HEK293 (cell line): ENCODE results near the gene DCDC2.

Experiments
- CTCF ChIA-PET: fragments of 350-600 bp; formaldehyde crosslinking; extraction: SDS; loops from one replicate; lab custom pipeline; 2021; ENCODE audit warnings: antibody characterized with exemption; lab: Yijun Ruan, JAX
- POLR2A ChIA-PET: fragments of 300-600 bp; formaldehyde crosslinking; extraction: SDS; loops from one replicate; lab custom pipeline; 2020; ENCODE audit warnings: antibody characterized with exemption, inconsistent platforms; lab: Yijun Ruan, JAX
- H3K27ac ChIP-seq: fragments of 200-500 bp; sonication (Bioruptor generic); 2 replicates; pipeline ENCODE4 v1.5.1; 2014; ENCODE audit warnings: low read depth, low read length, control low read depth, inconsistent platforms; ENCODE audit errors: extremely low read depth
- H3K36me3 ChIP-seq, 2 experiments: fragments of 200-500 bp in 1 of 2; sonication (Bioruptor generic) in 1 of 2; 1 replicate in 1 of 2; 2 replicates in 1 of 2; pipeline ENCODE4 v1.5.1; 2014 to 2017; ENCODE audit warnings: inconsistent platforms in 2 of 2, low read length in 2 of 2; ENCODE audit not compliant: control insufficient read depth in 2 of 2, insufficient read depth in 1 of 2
- H3K4me1 ChIP-seq: fragments of 200-500 bp; sonication (Bioruptor generic); 2 replicates; pipeline ENCODE4 v1.5.1; 2014; ENCODE audit warnings: mild to moderate bottlenecking, low read length, inconsistent platforms; ENCODE audit not compliant: control insufficient read depth, insufficient read depth
- H3K4me3 ChIP-seq: 2 replicates; pipeline ENCODE4 v1.5.1; 2011; ENCODE audit warnings: low read depth, mild to moderate bottlenecking, control low read depth, low read length, moderate library complexity
- H3K9me3 ChIP-seq: fragments of 200-500 bp; sonication (Bioruptor generic); 2 replicates; pipeline ENCODE4 v1.5.1; 2014; ENCODE audit warnings: low read depth, low read length, inconsistent platforms; ENCODE audit not compliant: control insufficient read depth, insufficient read depth
- GLI2 ChIP-seq: fragments of 450-650 bp; formaldehyde crosslinking; IDR thresholded peaks from 2 replicates; pipeline ENCODE4; 2017; ENCODE audit warnings: missing biosample characterization, missing genetic modification characterization, low read depth, borderline replicate concordance
- KLF1 ChIP-seq: fragments of 450-650 bp; formaldehyde crosslinking; IDR thresholded peaks from 2 replicates; pipeline ENCODE4 v1.5.1; 2016; ENCODE audit warnings: missing biosample characterization, missing genetic modification characterization
- KLF8 ChIP-seq: fragments of 450-650 bp; formaldehyde crosslinking; IDR thresholded peaks from 2 replicates; pipeline ENCODE4 v1.5.1; 2016; ENCODE audit warnings: missing biosample characterization, missing genetic modification characterization
- PRDM1 ChIP-seq: fragments of 450-650 bp; formaldehyde crosslinking; IDR thresholded peaks from 2 replicates; pipeline ENCODE4; 2016; ENCODE audit warnings: missing biosample characterization, missing genetic modification characterization
- ZBTB20 ChIP-seq: fragments of 450-650 bp; formaldehyde crosslinking; IDR thresholded peaks from 2 replicates; pipeline ENCODE4 v1.5.1; 2016; ENCODE audit warnings: missing biosample characterization, missing genetic modification characterization
- ZEB2 ChIP-seq: fragments of 450-650 bp; formaldehyde crosslinking; IDR thresholded peaks from 2 replicates; pipeline ENCODE4 v1.5.1; 2016; ENCODE audit warnings: missing biosample characterization, missing genetic modification characterization
- ZNF121 ChIP-seq: fragments of 450-650 bp; formaldehyde crosslinking; IDR thresholded peaks from 2 replicates; pipeline ENCODE4 v1.5.1; 2016; ENCODE audit warnings: missing biosample characterization, missing genetic modification characterization
- ZNF133 ChIP-seq: fragments of 450-650 bp; formaldehyde crosslinking; IDR thresholded peaks from 2 replicates; pipeline ENCODE4 v1.5.1; 2016; ENCODE audit warnings: missing biosample characterization, missing genetic modification characterization
- ZNF155 ChIP-seq: fragments of 450-650 bp; formaldehyde crosslinking; IDR thresholded peaks from 2 replicates; pipeline ENCODE4 v1.5.1; 2016; ENCODE audit warnings: missing biosample characterization, missing genetic modification characterization
- ZNF202 ChIP-seq: fragments of 450-650 bp; formaldehyde crosslinking; IDR thresholded peaks from 2 replicates; pipeline ENCODE4 v1.5.1; 2016; ENCODE audit warnings: missing biosample characterization, missing genetic modification characterization, borderline replicate concordance
- ZNF248 ChIP-seq: fragments of 450-650 bp; formaldehyde crosslinking; IDR thresholded peaks from 2 replicates; pipeline ENCODE4 v1.5.1; 2017; ENCODE audit warnings: missing biosample characterization, missing genetic modification characterization
- ZNF292 ChIP-seq: fragments of 450-650 bp; formaldehyde crosslinking; IDR thresholded peaks from 2 replicates; pipeline ENCODE4 v1.5.1; 2016; ENCODE audit warnings: low read depth, missing biosample characterization, missing genetic modification characterization, borderline replicate concordance
- ZNF311 ChIP-seq: fragments of 450-650 bp; formaldehyde crosslinking; IDR thresholded peaks from 2 replicates; pipeline ENCODE4 v1.5.1; 2017; ENCODE audit warnings: missing biosample characterization, missing genetic modification characterization, borderline replicate concordance
- ZNF37A ChIP-seq: fragments of 450-650 bp; IDR thresholded peaks from 2 replicates; pipeline ENCODE4 v1.5.1; 2018; ENCODE audit warnings: missing biosample characterization, missing genetic modification characterization
- ZNF529 ChIP-seq: fragments of 450-650 bp; formaldehyde crosslinking; IDR thresholded peaks from 2 replicates; pipeline ENCODE4 v1.5.1; 2017; ENCODE audit warnings: missing genetic modification characterization, missing biosample characterization; ENCODE audit not compliant: insufficient replicate concordance
- ZNF624 ChIP-seq: fragments of 450-650 bp; formaldehyde crosslinking; IDR thresholded peaks from 2 replicates; pipeline ENCODE4 v1.5.1; 2017; ENCODE audit warnings: missing biosample characterization, missing genetic modification characterization
- ZNF664 ChIP-seq: fragments of 450-650 bp; formaldehyde crosslinking; IDR thresholded peaks from 2 replicates; pipeline ENCODE4 v1.5.1; 2016; ENCODE audit warnings: missing biosample characterization, missing genetic modification characterization
- ZNF670 ChIP-seq: fragments of 450-650 bp; formaldehyde crosslinking; IDR thresholded peaks from 2 replicates; pipeline ENCODE4 v1.5.1; 2016; ENCODE audit warnings: missing biosample characterization, missing genetic modification characterization, low read depth
- ZNF747 ChIP-seq: fragments of 450-650 bp; formaldehyde crosslinking; IDR thresholded peaks from 2 replicates; pipeline ENCODE4 v1.5.1; 2016; ENCODE audit warnings: missing biosample characterization, missing genetic modification characterization
- ZNF792 ChIP-seq: fragments of 450-650 bp; formaldehyde crosslinking; IDR thresholded peaks from 2 replicates; pipeline ENCODE4 v1.5.1; 2016; ENCODE audit warnings: missing biosample characterization, missing genetic modification characterization
- TF ChIP-seq, protein P1 (sequence below): fragments of 450-650 bp; formaldehyde crosslinking; IDR thresholded peaks from 2 replicates; pipeline ENCODE4 v1.5.1; 2016; ENCODE audit warnings: missing biosample characterization, missing genetic modification characterization
- TF ChIP-seq, protein P2 (sequence below): fragments of 450-650 bp; formaldehyde crosslinking; IDR thresholded peaks from 2 replicates; pipeline ENCODE4 v1.5.1; 2016; ENCODE audit warnings: missing biosample characterization, missing genetic modification characterization
- TF ChIP-seq, protein P3 (sequence below): fragments of 450-650 bp; formaldehyde crosslinking; IDR thresholded peaks from 2 replicates; pipeline ENCODE4 v1.5.1; 2016; ENCODE audit warnings: missing biosample characterization, missing genetic modification characterization
- TF ChIP-seq, protein P4 (sequence below): fragments of 450-650 bp; formaldehyde crosslinking; IDR thresholded peaks from 2 replicates; pipeline ENCODE4 v1.5.1; 2017; ENCODE audit warnings: missing biosample characterization, missing genetic modification characterization
- TF ChIP-seq, protein P5 (sequence below): fragments of 450-650 bp; formaldehyde crosslinking; IDR thresholded peaks from 2 replicates; pipeline ENCODE4 v1.5.1; 2016; ENCODE audit warnings: missing biosample characterization, missing genetic modification characterization
- TF ChIP-seq, protein P6 (sequence below): fragments of 450-650 bp; formaldehyde crosslinking; IDR thresholded peaks from 2 replicates; pipeline ENCODE4 v1.5.1; 2016; ENCODE audit warnings: missing biosample characterization, missing genetic modification characterization, borderline replicate concordance

Gene DCDC2

DNA sequence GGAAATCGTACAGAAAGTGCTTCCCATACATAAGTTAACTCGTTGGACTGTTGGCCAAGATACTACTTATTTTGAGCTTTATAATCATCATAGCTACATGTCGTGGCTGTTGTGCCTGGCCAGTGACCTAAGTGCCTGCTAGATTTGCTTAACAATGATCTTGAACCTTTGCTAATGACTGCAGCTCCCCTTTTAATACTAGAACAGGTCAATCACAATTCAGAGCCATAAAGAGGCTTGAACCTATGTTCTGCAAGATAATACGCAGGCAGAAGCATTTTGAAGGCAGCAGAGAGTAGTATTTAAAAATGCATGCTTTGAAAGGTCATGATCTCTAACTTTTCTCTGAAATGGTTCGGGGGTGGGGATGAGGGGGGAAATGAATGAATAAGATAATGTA lies 47.4 kb upstream of the DCDC2 start:
- ChIA-PET CTCF (interaction anchor here (0.5 to 3.4 kb wide), 7 partner anchors 9 to 1577 kb away, joined by 3 to 15 read pairs (median 3); no protein-coding TSS in a partner anchor), POLR2A (no interaction called here)
- H3K4me3 ChIP-seq = no peak overlapping the region
- H3K36me3 ChIP-seq = peaks cover 41 to 46% of the 10 kb centered on the region in 2 experiments
- no peaks in the 10 kb centered on the region for H3K4me1 ChIP-seq
- TF ChIP-seq ZNF292 (tag by site-specific recombination) = no peak
- TF ChIP-seq ZNF792 (tag by site-specific recombination) = no peak
- no peak for TF ChIP-seq ZNF155
- no peak for TF ChIP-seq KLF8 (tag by site-specific recombination)
- no peak for TF ChIP-seq ZBTB20
- no peak for TF ChIP-seq ZNF664 (tag by site-specific recombination)
- no peak for TF ChIP-seq GLI2 (tag by site-specific recombination)
- TF ChIP-seq, protein P1, sequence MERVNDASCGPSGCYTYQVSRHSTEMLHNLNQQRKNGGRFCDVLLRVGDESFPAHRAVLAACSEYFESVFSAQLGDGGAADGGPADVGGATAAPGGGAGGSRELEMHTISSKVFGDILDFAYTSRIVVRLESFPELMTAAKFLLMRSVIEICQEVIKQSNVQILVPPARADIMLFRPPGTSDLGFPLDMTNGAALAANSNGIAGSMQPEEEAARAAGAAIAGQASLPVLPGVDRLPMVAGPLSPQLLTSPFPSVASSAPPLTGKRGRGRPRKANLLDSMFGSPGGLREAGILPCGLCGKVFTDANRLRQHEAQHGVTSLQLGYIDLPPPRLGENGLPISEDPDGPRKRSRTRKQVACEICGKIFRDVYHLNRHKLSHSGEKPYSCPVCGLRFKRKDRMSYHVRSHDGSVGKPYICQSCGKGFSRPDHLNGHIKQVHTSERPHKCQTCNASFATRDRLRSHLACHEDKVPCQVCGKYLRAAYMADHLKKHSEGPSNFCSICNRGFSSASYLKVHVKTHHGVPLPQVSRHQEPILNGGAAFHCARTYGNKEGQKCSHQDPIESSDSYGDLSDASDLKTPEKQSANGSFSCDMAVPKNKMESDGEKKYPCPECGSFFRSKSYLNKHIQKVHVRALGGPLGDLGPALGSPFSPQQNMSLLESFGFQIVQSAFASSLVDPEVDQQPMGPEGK (tag by site-specific recombination) = no peak
- TF ChIP-seq, protein P2, sequence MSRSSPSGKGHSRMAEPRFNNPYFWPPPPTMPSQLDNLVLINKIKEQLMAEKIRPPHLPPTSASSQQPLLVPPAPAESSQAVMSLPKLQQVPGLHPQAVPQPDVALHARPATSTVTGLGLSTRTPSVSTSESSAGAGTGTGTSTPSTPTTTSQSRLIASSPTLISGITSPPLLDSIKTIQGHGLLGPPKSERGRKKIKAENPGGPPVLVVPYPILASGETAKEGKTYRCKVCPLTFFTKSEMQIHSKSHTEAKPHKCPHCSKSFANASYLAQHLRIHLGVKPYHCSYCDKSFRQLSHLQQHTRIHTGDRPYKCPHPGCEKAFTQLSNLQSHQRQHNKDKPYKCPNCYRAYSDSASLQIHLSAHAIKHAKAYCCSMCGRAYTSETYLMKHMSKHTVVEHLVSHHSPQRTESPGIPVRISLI (tag by site-specific recombination) = no peak
- no peak for TF ChIP-seq ZNF311 (tag by site-specific recombination)
- TF ChIP-seq ZNF133 (tag by site-specific recombination) = no peak
- no peak for TF ChIP-seq ZNF248
- TF ChIP-seq, protein P3, sequence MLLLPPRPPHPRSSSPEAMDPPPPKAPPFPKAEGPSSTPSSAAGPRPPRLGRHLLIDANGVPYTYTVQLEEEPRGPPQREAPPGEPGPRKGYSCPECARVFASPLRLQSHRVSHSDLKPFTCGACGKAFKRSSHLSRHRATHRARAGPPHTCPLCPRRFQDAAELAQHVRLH (tag by site-specific recombination) = no peak
- no peak for TF ChIP-seq ZEB2
- TF ChIP-seq, protein P4, sequence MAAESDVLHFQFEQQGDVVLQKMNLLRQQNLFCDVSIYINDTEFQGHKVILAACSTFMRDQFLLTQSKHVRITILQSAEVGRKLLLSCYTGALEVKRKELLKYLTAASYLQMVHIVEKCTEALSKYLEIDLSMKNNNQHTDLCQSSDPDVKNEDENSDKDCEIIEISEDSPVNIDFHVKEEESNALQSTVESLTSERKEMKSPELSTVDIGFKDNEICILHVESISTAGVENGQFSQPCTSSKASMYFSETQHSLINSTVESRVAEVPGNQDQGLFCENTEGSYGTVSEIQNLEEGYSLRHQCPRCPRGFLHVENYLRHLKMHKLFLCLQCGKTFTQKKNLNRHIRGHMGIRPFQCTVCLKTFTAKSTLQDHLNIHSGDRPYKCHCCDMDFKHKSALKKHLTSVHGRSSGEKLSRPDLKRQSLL = no peak
- no peak for TF ChIP-seq ZNF37A (tag by site-specific recombination)
- TF ChIP-seq ZNF202 (tag by site-specific recombination) = no peak
- TF ChIP-seq ZNF529 = no peak
- no peak for TF ChIP-seq PRDM1 (tag by site-specific recombination)
- TF ChIP-seq, protein P5, sequence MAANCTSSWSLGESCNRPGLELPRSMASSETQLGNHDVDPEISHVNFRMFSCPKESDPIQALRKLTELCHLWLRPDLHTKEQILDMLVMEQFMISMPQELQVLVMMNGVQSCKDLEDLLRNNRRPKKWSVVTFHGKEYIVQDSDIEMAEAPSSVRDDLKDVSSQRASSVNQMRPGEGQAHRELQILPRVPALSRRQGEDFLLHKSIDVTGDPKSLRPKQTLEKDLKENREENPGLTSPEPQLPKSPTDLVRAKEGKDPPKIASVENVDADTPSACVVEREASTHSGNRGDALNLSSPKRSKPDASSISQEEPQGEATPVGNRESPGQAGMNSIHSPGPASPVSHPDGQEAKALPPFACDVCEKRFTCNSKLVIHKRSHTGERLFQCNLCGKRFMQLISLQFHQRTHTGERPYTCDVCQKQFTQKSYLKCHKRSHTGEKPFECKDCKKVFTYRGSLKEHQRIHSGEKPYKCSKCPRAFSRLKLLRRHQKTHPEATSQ (tag by site-specific recombination) = no peak
- H3K27ac ChIP-seq = no peak overlapping the region
- no peaks in the 10 kb centered on the region for H3K9me3 ChIP-seq

DNA sequence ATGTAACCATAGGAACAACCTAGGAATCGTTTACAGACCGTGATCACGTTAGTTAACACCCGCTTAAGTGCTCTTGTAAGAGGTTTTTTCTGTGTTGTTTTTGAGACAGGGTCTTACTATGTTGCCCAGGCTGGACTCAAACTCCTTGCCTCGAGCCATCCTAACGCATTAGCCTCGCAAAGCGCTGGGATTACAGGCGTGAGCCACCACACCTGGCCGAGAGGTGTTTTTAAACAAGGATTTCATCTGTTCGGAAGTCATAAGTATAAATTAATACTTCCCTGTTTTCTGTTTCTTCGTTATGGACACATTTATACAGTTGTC lies 45.6 kb upstream of the DCDC2 start:
- H3K27ac ChIP-seq = peak overlapping the region; percentile 78; the same call in 1 of the 2 replicates
- peaks cover 23 to 28% of the 10 kb centered on the region in 2 experiments for H3K36me3 ChIP-seq
- TF ChIP-seq ZNF624 (tag by site-specific recombination) = no peak
- TF ChIP-seq ZNF121 (tag by site-specific recombination) = peak; percentile 93
- TF ChIP-seq, protein P6, sequence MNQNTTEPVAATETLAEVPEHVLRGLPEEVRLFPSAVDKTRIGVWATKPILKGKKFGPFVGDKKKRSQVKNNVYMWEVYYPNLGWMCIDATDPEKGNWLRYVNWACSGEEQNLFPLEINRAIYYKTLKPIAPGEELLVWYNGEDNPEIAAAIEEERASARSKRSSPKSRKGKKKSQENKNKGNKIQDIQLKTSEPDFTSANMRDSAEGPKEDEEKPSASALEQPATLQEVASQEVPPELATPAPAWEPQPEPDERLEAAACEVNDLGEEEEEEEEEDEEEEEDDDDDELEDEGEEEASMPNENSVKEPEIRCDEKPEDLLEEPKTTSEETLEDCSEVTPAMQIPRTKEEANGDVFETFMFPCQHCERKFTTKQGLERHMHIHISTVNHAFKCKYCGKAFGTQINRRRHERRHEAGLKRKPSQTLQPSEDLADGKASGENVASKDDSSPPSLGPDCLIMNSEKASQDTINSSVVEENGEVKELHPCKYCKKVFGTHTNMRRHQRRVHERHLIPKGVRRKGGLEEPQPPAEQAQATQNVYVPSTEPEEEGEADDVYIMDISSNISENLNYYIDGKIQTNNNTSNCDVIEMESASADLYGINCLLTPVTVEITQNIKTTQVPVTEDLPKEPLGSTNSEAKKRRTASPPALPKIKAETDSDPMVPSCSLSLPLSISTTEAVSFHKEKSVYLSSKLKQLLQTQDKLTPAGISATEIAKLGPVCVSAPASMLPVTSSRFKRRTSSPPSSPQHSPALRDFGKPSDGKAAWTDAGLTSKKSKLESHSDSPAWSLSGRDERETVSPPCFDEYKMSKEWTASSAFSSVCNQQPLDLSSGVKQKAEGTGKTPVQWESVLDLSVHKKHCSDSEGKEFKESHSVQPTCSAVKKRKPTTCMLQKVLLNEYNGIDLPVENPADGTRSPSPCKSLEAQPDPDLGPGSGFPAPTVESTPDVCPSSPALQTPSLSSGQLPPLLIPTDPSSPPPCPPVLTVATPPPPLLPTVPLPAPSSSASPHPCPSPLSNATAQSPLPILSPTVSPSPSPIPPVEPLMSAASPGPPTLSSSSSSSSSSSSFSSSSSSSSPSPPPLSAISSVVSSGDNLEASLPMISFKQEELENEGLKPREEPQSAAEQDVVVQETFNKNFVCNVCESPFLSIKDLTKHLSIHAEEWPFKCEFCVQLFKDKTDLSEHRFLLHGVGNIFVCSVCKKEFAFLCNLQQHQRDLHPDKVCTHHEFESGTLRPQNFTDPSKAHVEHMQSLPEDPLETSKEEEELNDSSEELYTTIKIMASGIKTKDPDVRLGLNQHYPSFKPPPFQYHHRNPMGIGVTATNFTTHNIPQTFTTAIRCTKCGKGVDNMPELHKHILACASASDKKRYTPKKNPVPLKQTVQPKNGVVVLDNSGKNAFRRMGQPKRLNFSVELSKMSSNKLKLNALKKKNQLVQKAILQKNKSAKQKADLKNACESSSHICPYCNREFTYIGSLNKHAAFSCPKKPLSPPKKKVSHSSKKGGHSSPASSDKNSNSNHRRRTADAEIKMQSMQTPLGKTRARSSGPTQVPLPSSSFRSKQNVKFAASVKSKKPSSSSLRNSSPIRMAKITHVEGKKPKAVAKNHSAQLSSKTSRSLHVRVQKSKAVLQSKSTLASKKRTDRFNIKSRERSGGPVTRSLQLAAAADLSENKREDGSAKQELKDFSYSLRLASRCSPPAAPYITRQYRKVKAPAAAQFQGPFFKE (tag by site-specific recombination) = no peak
- TF ChIP-seq KLF1 (tag by site-specific recombination) = no peak
- no peak for TF ChIP-seq ZNF747 (tag by site-specific recombination)
- TF ChIP-seq ZNF670 (tag by site-specific recombination) = no peak
- TF ChIP-seq, all 188 proteins: peak for 1
- no peaks in the 10 kb centered on the region for H3K9me3 ChIP-seq
- ChIA-PET POLR2A (interaction anchor here (0.6 to 1.7 kb wide), 5 partner anchors 14 to 88 kb away, joined by 4 to 8 read pairs (median 5); partner anchors contain the start of gene DCDC2), CTCF (no interaction called here)
- H3K4me3 ChIP-seq = peak overlapping the region; percentile 80
- no peaks in the 10 kb centered on the region for H3K4me1 ChIP-seq
